Type B pancreatic cell (in vitro differentiated cells): ENCODE results near the gene MTMR12. TPM values are rescaled to one million over a fixed set of nuclear protein-coding genes. Genes with fewer than 3 reads are reported as not detected.
A peak's percentile ranks its signal among the peaks of the same experiment; 100 is the strongest.

Source experiments
- DNase-seq: peaks from one replicate; pipeline ENCODE4 v3.0.0; 2021; ENCODE audit warnings: mixed read lengths; ENCODE audit not compliant: unreplicated experiment; ENCODE audit errors: extremely low spot score
- H3K27ac Mint-ChIP-seq: 2 replicates; pipeline ENCODE4 v1.8.0; 2021; ENCODE audit warnings: mild to moderate bottlenecking, mixed read lengths
- H3K27me3 Mint-ChIP-seq: 2 replicates; pipeline ENCODE4 v1.8.0; 2021; ENCODE audit warnings: mixed read lengths
- H3K36me3 Mint-ChIP-seq: 2 replicates; pipeline ENCODE4 v1.8.0; 2021; ENCODE audit warnings: mixed read lengths
- H3K4me1 Mint-ChIP-seq: one replicate; pipeline ENCODE4 v1.8.0; 2021; ENCODE audit warnings: mixed read lengths; ENCODE audit not compliant: unreplicated experiment
- H3K4me3 Mint-ChIP-seq: 2 replicates; pipeline ENCODE4 v1.8.0; 2021; ENCODE audit warnings: mild to moderate bottlenecking, mixed read lengths
- H3K9me3 Mint-ChIP-seq: 2 replicates; pipeline ENCODE4 v1.8.0; 2021; ENCODE audit warnings: mixed read lengths
- CTCF ChIP-seq: fragments of 200-600 bp; sonication (generic); conservative IDR thresholded peaks from 2 replicates; pipeline ENCODE4 v1.5.0; 2021; ENCODE audit warnings: antibody characterized with exemption, mild to moderate bottlenecking
- total RNA-seq: library from RNA; stranded (reverse); gene quantifications from 2 replicates; pipeline ENCODE4 v1.2.1, GENCODE V29; 2021; ENCODE audit warnings: low replicate concordance

The MTMR12 gene
- total RNA-seq, 1 donor from 2014 or later, result 23.5 TPM

DNA sequence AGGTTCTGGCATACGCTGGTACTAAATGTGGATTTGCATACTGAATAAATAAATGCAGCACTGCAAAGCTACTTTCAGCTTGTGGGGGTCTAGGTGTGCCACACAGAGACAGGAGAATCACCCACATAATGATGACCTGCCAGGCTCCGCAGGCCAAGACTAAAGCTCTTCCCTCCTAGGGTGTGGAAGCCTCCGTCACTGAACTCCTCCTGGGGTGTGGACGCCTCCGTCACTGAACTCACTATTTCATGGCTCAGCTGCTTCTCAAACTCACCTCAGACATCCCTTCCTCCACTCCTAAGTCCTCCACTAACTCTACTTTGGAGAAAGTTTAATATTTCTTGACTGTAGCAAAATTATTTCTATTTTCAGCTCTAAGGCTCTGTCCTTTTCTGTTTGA is 73.4 kb downstream of the MTMR12 start:
- TF ChIP-seq CTCF, result no peak
- DNase-seq, result no peak
- H3K27ac Mint-ChIP-seq, result no peak overlapping the region
- no peaks in the 10 kb centered on the region for H3K9me3 Mint-ChIP-seq
- peaks cover 15% of the 10 kb centered on the region for H3K4me1 Mint-ChIP-seq
- H3K36me3 Mint-ChIP-seq, result peaks cover 43% of the 10 kb centered on the region
- H3K4me3 Mint-ChIP-seq, result no peak overlapping the region
- no peaks in the 10 kb centered on the region for H3K27me3 Mint-ChIP-seq

GRCh38 chr5:32233696-32234447 is 78.9 kb downstream of the MTMR12 start:
- peaks cover 32% of the 10 kb centered on the region for H3K4me1 Mint-ChIP-seq
- H3K27ac Mint-ChIP-seq, result no peak overlapping the region
- no peaks in the 10 kb centered on the region for H3K9me3 Mint-ChIP-seq
- peaks cover 23% of the 10 kb centered on the region for H3K36me3 Mint-ChIP-seq
- no peak for TF ChIP-seq CTCF
- no peaks in the 10 kb centered on the region for H3K27me3 Mint-ChIP-seq
- DNase-seq, result no peak
- H3K4me3 Mint-ChIP-seq, result no peak overlapping the region

DNA sequence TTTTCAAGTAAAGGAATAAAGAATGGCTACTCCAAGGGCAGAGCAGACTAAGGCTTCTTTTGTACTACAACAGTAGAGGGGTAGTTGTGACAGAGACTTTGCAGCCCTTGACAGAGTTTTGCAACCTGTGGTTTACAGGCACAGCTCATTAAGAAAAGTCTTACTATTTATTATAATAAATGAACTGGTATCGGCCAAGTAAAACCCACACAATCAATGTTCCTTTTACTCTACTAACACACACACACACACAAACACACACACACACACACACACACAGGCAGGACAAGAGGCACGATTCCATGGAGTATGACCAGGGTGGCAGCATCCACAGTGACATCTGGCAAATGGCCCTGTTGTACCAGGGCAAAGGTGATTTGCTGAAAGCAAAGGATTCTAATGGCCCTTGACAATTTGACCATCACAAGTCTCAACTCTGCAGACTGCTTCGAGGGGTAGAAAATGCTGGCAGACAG is 79.5 kb downstream of the MTMR12 start:
- DNase-seq, result no peak
- Mint-ChIP-seq H3K4me1 (peaks cover 32% of the 10 kb centered on the region), H3K27ac (no peak overlapping the region), H3K27me3 (no peaks in the 10 kb centered on the region), H3K36me3 (peaks cover 22% of the 10 kb centered on the region), H3K4me3 (no peak overlapping the region), H3K9me3 (no peaks in the 10 kb centered on the region)
- TF ChIP-seq CTCF, result no peak

DNA sequence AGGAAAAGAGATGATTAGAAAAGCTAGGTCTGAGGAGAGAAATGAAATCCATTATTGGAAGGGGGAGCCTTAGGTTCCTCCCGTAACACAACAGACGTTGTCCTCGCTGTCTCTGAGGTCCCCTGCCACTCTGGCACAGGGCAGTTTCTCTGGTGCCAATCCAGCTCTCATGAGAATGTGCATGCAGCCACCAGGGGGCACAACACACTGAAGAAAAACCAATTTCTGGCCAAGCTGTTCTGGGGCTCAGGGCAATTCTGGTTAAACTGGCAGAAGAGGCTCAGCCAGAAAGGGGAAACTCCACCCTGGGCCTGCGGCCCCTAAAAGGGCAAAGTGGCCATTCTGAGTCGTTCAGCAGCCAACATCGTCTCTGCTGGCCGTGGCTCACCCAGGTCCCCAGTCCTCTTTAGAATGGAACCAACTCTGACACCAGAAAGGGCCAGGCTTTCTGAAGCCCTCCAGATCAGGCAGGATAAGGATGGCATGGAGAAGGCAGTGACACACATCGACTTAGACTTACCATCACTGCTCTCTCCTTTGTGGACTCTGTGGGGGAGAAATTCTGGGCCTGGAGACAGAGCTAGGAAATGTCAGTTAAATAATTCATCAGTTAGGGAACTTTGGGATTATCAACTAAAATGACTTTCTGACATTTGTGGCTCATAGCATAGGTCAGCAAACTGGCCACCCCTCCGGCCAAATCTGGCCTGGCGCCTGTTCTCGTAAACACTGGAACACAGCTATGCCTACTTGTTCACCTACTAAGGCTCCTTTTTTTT is 80.1 kb downstream of the MTMR12 start:
- Mint-ChIP-seq H3K4me1 (peaks cover 32% of the 10 kb centered on the region), H3K27ac (peak overlapping the region; percentile 71), H3K27me3 (no peaks in the 10 kb centered on the region), H3K4me3 (no peak overlapping the region), H3K36me3 (peaks cover 24% of the 10 kb centered on the region), H3K9me3 (no peaks in the 10 kb centered on the region)
- TF ChIP-seq CTCF, result peak; percentile 85
- DNase-seq, result no peak

DNA sequence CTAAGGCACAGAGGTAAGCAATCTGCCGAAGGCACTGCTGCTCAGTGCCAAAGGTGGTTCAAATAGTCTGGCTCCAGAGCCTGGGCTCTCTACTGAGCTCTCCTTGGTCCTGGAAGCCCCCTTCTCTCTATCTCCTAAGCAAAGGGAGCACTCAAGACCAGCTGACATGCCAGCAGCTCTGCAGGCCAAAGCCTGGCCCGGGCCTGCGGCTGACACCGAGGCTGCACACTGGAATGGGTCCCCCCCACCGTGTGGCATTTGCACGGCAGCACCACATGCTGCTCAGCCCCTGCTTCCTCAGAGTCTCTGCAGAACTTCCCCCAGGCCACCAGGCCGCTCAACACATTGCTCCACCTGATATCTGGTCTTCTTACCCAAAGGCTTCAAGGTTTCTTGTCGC is 80.8 kb downstream of the MTMR12 start:
- DNase-seq, result no peak
- Mint-ChIP-seq H3K9me3 (no peaks in the 10 kb centered on the region), H3K4me3 (no peak overlapping the region), H3K27me3 (no peaks in the 10 kb centered on the region), H3K36me3 (peaks cover 22% of the 10 kb centered on the region), H3K4me1 (peaks cover 31% of the 10 kb centered on the region), H3K27ac (no peak overlapping the region)
- TF ChIP-seq CTCF, result no peak
